Stimulated activated CD8-positive, alpha-beta memory T cell treated with anti-CD3 and anti-CD28 coated beads, Interleukin-7, amount 100 ng/mL, for 4 hours (primary cell): Measurements from ENCODE around the gene PAFAH1B2.

ENCODE experiments used
- DNase-seq, 2 donors: peaks; one replicate each; pipeline ENCODE4 v3.0.0-alpha.2; 2020; ENCODE audit warnings: low read depth in 2 of 2

The PAFAH1B2 gene

GRCh38 chr11:117220999-117221774 lies 77.1 kb downstream of the PAFAH1B2 start:
- DNase-seq: no peak

GRCh38 chr11:117221775-117222517 lies 77.9 kb downstream of the PAFAH1B2 start:
- DNase-seq: no peak

- no peak for DNase-seq
Measured at GRCh38 chr11:117222991-117223740, 79.1 kb downstream of the PAFAH1B2 start.

DNA sequence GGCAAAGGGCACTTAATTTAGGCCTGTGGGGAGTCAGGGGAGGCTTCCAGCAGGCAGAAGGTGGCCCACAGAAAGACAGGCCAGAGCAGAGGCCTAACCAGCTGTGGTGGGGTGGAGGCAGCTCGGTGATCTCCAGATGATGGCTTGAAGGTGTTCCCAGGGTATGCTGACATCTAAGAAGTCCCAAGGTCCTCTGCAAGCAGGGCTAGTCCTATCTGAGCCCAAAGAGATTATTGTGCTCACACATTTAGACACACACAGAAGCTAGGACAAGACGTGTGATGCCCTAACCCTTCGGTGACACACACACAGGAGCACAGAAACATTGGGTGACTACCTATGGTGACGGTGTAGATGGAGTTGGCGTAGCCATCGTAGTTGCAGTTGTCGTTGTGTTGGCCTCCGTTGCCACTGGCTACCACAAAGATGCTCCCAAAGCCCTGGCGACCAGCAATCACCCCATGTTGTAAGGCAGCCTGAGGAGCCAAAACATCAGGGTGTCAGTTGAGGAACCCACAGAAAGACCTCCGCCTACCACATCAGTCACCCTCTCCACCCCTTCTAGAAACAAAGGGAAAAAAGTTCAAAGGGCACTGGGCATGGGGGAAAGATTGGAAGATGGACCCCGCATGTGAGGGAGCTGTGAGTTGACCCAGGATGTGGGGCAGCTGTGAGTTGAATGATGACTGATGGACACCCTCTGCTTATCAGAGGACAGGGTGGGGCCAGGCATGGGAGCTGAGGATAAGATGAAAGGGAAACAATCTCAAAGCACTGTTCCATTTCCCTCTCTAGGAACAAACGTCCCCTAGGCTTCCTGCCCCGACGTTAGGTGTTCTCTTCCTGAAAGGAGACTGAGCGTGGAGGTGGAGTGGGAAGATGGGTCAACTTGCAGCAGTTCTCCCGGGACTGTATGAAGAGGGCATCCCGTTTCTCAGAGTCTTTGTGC lies 79.9 kb downstream of the PAFAH1B2 start:
- DNase-seq: no peak

- DNase-seq: no peak
Measured at GRCh38 chr11:117225553-117226170, 81.6 kb downstream of the PAFAH1B2 start.
